GM21367 (cell line): ENCODE measurements around the gene ARMS2.

Source experiments
- ATAC-seq: cut with Tn5 transposase; IDR thresholded peaks from one replicate; pipeline ENCODE4 v1.9.1; 2021; ENCODE audit not compliant: unreplicated experiment

ARMS2 gene

GRCh38 chr10:122492999-122493481 lies 38.6 kb downstream of the ARMS2 start:
- no peak for ATAC-seq

- ATAC-seq, result no peak
Measured at GRCh38 chr10:122493761-122494160, 39.3 kb downstream of the ARMS2 start.

DNA sequence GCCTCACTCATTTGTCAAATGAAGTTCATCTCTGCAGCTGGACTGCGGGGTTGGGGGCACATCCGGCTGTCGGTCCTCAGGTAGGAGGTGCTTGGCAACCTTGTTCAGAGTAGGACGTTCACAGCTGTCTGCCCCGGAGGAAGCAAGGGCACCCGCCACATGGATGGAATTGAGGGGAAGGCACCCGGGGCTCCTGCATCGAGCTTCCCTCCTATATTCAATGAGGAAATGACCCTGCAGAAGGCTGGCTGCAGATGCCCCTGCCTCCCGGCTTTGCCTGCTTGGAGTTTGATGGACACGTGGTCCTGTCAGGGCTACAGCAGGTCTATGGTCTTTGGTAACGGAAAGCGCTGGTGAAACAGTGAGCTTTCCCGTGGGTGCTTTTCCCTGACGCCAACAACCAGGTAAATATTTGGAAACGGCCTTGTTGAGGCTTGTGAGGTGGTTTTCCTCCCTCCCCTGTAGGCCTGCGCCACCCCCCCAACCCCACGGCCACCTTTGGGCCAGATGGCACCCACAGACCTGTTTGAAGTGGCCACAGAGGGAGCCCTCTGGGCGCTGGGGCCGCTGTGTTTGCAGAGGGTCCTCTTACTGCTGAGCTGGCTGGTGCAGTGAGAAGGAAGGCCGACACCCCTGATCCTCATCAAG lies 39.8 kb downstream of the ARMS2 start:
- no peak for ATAC-seq

- ATAC-seq, result no peak
Measured at GRCh38 chr10:122494833-122495232, 40.4 kb downstream of the ARMS2 start.

DNA sequence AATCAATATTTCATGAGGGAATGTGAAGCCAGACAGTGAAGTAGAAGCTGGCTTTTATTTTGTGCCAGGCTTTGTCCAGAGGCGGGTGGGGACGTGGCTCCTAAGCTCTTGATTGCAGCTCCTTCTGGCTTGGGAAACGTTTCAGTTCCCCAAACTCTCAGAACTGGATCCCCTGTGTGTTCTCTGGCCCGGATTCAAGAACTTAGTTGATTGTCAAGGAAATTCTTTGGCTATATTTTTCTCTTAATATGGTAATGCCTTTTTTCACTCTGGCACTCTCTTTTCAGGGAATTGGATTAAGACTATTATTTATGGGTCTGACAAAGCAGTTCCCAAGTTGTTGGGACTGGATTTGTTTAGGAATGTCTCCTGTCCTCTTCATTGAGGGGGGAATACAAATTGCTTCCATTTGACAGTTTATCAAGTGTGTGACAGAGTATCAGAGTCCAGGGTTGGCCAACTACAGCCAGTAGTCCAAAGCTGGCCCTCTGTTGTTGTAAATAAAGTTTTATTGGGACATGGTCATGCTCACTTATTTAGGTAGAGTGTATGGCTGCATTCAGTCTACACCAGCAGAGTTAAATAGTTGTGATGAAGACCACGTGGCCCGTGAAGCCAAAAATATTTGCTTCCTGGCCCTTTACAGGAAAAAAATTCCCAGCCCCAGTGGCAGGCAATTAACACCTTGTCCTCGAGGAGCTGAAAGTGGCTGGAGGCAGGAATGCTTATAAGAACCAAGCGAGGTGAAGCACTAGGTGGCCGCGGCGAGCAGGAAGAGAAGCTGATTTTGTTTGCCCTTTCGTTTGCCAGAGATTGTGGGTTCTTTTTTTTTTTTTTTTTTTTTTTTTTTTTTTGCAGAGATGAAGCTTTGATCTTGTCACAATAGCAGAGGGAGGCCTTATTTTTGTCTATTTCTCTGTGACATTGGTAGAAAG lies 41.2 kb downstream of the ARMS2 start:
- no peak for ATAC-seq

DNA sequence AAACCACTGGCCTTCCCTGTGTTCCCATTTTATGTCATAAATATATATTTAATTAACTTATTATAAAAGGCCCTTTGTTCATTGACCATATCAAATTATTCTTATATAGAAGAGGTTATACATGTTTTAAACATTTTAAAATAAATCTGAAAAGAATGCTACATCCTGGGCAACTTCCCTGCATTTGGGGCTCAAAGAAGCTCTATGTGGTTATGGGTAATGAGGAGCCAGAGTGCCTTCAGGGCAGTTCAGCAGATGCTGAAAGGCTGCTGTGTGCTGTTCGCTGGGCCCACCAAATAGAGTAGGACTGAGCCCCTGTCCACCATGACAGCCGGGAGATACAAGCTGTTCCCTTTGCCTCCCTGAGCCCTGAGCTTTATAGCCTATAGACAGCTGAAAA lies 42.8 kb downstream of the ARMS2 start:
- ATAC-seq, result no peak

DNA sequence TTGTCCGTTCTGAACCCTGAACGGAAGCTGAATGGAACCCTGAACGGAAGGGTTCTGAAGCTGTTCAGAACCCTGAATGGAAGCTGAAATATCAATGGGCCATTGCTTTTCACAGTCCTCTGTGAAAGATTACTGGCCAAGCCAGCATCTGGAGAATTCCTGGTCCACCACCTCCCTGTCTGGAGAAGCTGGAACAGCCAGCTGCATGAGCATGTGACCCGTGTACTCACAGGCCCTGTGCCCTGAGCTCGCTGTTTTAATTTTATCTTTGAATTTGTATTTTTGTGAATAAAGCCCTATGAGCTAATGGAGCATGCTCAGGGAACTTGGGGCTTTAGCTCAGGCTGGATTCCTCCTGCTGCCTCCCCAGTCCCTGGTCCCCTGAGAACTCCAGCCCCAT lies 44.1 kb downstream of the ARMS2 start:
- ATAC-seq, result no peak

DNA sequence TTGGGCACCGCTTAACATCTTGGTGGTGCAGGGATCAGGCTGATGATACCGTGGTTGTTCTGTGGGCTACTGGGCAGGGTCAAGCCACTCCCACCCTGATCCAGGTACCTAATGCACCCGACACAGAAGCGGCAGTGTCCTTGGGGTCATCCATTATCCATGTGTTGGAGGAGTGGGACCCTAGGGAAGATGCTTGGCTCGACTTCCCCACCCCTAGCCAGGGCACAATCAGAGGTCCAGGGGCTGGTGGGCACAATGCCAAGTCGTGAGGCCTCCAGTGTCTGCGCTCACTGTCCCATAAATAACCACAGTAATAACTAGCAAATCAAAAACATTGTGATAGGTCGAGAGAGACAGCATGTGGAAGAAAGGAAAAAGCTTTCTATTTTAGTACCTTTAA lies 44.6 kb downstream of the ARMS2 start:
- no peak for ATAC-seq

- ATAC-seq, result no peak
Measured at GRCh38 chr10:122499491-122499941, 45.1 kb downstream of the ARMS2 start.

DNA sequence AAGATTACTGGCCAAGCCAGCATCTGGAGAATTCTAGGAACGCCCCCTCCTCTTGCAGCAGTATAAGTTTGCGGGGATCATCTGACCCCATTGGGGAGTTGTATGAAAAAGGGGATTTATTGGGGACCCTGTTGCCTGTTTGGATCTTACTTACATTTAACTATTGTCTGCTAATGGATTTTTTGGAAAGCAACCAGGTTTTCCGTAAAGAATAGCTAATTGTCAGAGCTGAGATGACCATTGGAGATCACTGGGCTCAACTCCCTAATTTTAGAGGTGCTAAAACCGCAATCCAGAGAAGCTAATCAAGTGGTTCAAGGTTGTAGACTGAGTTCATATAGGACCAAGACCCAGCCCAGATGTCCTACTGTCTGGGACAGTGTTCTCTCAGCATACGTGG lies 45.7 kb downstream of the ARMS2 start:
- no peak for ATAC-seq

GRCh38 chr10:122500726-122501125 lies 46.3 kb downstream of the ARMS2 start:
- no peak for ATAC-seq

GRCh38 chr10:122503012-122503411 lies 48.6 kb downstream of the ARMS2 start:
- ATAC-seq, result no peak

DNA sequence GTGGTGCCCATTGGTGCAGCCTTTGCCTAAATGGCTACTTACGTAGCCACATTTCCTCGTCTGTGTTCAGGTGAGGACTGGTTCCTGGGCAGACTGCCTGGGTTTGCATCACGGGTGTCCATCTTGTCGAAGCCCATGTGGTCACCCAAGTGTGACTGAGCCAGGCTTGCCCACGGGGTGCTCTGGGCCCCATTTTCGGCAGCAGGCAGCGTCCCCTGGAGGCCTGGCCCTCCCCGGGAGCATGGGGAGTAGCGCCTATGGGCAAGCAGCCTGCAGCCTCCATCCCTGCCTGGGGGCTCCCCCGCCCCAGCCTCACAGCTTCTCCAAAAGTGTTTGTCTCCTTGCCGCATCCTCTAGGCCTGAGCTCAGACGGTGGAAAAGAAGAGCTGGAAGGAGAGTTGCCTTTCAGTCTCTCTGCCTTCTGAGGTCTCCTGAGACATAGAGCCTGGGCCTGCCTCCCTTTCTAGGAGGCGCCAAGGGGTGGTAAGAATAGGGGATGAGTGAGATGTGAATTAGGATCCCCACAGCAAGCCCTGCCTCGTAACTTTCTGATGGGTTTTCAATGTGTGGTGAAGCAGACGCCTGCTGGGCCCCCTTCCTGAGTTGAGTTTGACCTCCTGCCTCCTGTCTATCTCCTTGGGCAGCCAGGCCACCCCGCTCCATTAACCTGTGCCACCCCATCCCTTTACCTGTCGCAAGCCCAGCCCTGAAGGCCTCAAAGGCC lies 49.6 kb downstream of the ARMS2 start:
- no peak for ATAC-seq

DNA sequence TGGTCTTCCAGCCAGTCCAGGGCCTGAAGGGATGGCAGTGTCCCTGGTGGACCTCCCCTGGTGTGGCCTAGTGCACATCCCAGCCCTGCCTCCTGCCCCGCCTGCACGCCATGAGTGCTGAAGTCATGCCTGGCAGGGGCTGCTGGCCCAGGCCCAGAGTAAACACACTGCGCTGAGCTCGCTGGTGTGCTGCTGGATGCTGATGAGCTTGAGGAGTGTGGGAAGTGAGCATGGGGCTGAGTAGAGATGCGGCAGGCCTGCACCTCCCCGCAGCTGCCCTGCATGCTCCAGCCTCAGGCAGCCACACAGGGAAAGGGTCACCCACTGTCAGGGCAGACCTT lies 50.1 kb downstream of the ARMS2 start:
- no peak for ATAC-seq

- no peak for ATAC-seq
Measured at GRCh38 chr10:122505011-122505410, 50.6 kb downstream of the ARMS2 start.

DNA sequence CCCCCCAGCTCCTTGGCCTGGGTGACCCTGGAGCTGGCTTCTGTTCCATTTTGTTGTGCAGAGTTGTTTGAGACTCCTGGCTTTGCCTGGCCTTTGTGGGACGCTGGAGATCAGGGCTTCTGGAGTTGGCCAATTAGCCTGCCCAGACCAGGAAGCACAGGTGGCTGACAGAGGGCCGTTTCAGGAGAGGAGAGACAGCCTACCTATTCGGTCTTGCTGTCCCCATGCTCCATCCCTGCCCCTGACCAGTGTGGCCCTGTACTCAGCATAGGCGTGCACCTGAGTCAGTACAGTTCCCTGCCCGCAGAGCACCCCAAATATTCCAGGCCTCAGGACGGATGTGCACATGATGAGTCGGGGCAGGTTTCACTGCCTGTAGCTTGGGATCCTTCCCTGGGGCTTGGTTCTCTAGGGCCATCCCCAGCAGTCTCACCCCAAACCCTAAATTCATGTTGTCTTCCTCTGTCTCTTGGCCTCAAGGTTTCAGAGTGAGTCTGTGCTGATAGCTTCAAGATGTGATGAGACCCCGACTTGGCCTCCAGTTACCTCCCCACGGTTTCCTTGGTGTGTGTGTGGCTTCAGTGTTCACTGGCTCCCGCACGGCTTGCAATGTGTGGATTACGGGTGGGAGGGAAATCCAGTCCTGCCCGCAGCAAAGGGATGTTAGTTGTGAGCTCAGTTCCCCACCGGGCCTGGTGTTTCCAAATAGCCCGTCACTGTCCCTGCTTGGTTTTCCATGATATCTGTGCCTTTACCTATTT lies 51.6 kb downstream of the ARMS2 start:
- no peak for ATAC-seq
